CD4-positive, alpha-beta T cell (primary cell): ENCODE results near the gene HES5. TPM values are rescaled to one million over a fixed set of nuclear protein-coding genes. Genes with fewer than 3 reads are reported as not detected.

ENCODE experiments used
- ATAC-seq: fragments of 200-7000 bp; cut with Tn5 transposase; one replicate; pipeline ENCODE4 v1.10.0; 2022; ENCODE audit warnings: mild to moderate bottlenecking; ENCODE audit not compliant: poor library complexity
- CTCF ChIA-PET: fragments of 350-600 bp; sonication (Branson Sonifier 250); formaldehyde crosslinking; loops from one replicate; lab custom pipeline; 2021; ENCODE audit warnings: antibody characterized with exemption, inconsistent platforms; lab: Charles Lee
- POLR2A ChIA-PET: fragments of 350-600 bp; sonication (Branson Sonifier 250); formaldehyde crosslinking; loops from one replicate; lab custom pipeline; 2021; ENCODE audit warnings: antibody characterized with exemption, inconsistent platforms; lab: Charles Lee
- DNase-seq, 14 experiments: peaks; one replicate each; pipeline ENCODE4 v3.0.0-alpha.2; 2013 to 2020; ENCODE audit warnings: mixed read lengths in 2 of 14
- H3K27ac ChIP-seq, 2 donors: one replicate each; pipeline versions ENCODE4 v1.5.1 to v1.7.0; 2013; ENCODE audit warnings: low read length in 2 of 2, low read depth in 1 of 2, mild to moderate bottlenecking in 1 of 2
- H3K27me3 ChIP-seq, 2 experiments: 1 replicate in 1 of 2; 2 replicates in 1 of 2; pipeline versions ENCODE4 v1.6.1 to v1.7.0; 2013; ENCODE audit warnings: low read length in 2 of 2, control low read depth in 1 of 2, mild to moderate bottlenecking in 1 of 2, moderate library complexity in 1 of 2; ENCODE audit not compliant: insufficient read depth in 2 of 2, control insufficient read depth in 1 of 2
- H3K36me3 ChIP-seq: one replicate; pipeline ENCODE4 v1.6.1; 2013; ENCODE audit warnings: low read length, control low read depth; ENCODE audit not compliant: insufficient read depth
- H3K4me1 ChIP-seq: one replicate; pipeline ENCODE4 v1.6.1; 2013; ENCODE audit warnings: low read length, control low read depth; ENCODE audit not compliant: insufficient read depth
- H3K4me3 ChIP-seq: one replicate; pipeline ENCODE4 v1.5.1; 2013; ENCODE audit warnings: mild to moderate bottlenecking, low read length, moderate library complexity
- H3K9me3 ChIP-seq, 2 experiments: 1 replicate in 1 of 2; 2 replicates in 1 of 2; pipeline versions ENCODE4 v1.6.1 to v1.7.0; 2013; ENCODE audit warnings: low read length in 2 of 2, mild to moderate bottlenecking in 2 of 2, control low read depth in 1 of 2, moderate library complexity in 1 of 2; ENCODE audit not compliant: control insufficient read depth in 1 of 2, insufficient read depth in 1 of 2
- H3K27ac Mint-ChIP-seq: one replicate; pipeline ENCODE4 v1.8.0; 2020; ENCODE audit warnings: mixed read lengths
- H3K27me3 Mint-ChIP-seq: one replicate; pipeline ENCODE4 v1.8.0; 2021; ENCODE audit warnings: mixed read lengths
- H3K36me3 Mint-ChIP-seq: one replicate; pipeline ENCODE4 v1.8.0; 2021; ENCODE audit warnings: low read depth, mixed read lengths
- H3K4me1 Mint-ChIP-seq: one replicate; pipeline ENCODE4 v1.8.0; 2021; ENCODE audit warnings: low read depth, mixed read lengths
- H3K4me3 Mint-ChIP-seq: one replicate; pipeline ENCODE4 v1.8.0; 2020; ENCODE audit warnings: mild to moderate bottlenecking, mixed read lengths
- H3K9me3 Mint-ChIP-seq: one replicate; pipeline ENCODE4 v1.8.0; 2020; ENCODE audit warnings: mixed read lengths
- intact Hi-C, 2 experiments: fragments of 100-400 bp; cut with DNase I in 1 of 2; cut with micrococcal nuclease in 1 of 2; formaldehyde crosslinking; loops; one replicate each; pipeline versions ENCODE4 v1.15.1 to v1.9.0; 2023 to 2025; cut with DNase I, micrococcal nuclease
- total RNA-seq, 174 experiments: library from RNA in 2 of 174; stranded (reverse) in 2 of 174; gene quantifications; one replicate each; pipeline ENCODE4 v1.2.3 and lab custom pipeline; 2021 to 2026
- TF ChIP-seq, protein P1 (sequence below): fragments of 200-600 bp; IDR thresholded peaks from one replicate; pipeline ENCODE4 v1.8.0; 2022; ENCODE audit warnings: antibody characterized with exemption, mild to moderate bottlenecking

Gene HES5
- total RNA-seq, 2 experiments from 2014 or later = not detected

DNA sequence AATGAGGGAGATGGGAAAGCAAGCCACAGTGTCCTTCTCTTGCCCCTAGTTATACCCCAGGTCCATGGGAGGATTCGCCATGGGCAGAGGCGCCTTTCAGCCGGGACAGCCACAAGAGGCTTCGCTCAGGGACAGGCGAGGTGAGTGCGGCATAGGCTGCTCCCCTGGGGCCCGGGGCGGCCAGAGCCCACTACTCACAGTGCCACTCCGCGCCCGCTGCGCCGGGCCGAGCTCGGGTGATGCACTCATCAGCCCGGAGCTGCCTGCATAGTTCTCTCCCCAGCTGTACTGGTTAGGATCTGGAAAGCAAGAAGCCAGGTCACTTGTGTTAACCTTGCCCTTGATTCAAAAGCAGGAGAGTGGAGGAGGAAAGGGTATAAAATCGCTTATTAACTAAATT is 12.1 kb downstream of the HES5 start:
- Histone ChIP-seq H3K36me3 (peaks cover 90% of the 10 kb centered on the region), H3K27me3 (no peaks in the 10 kb centered on the region), H3K4me3 (no peak overlapping the region), H3K27ac (no peak overlapping the region), H3K4me1 (peaks cover 7% of the 10 kb centered on the region), H3K9me3 (no peaks in the 10 kb centered on the region)
- ATAC-seq (no peak), DNase-seq (no peak)
- H3K27ac Mint-ChIP-seq = no peak overlapping the region
- peaks cover 64% of the 10 kb centered on the region for H3K36me3 Mint-ChIP-seq
- intact Hi-C loops = no loop called here
- H3K4me3 Mint-ChIP-seq = no peak overlapping the region
- H3K9me3 Mint-ChIP-seq = no peaks in the 10 kb centered on the region
- TF ChIP-seq, protein P1, sequence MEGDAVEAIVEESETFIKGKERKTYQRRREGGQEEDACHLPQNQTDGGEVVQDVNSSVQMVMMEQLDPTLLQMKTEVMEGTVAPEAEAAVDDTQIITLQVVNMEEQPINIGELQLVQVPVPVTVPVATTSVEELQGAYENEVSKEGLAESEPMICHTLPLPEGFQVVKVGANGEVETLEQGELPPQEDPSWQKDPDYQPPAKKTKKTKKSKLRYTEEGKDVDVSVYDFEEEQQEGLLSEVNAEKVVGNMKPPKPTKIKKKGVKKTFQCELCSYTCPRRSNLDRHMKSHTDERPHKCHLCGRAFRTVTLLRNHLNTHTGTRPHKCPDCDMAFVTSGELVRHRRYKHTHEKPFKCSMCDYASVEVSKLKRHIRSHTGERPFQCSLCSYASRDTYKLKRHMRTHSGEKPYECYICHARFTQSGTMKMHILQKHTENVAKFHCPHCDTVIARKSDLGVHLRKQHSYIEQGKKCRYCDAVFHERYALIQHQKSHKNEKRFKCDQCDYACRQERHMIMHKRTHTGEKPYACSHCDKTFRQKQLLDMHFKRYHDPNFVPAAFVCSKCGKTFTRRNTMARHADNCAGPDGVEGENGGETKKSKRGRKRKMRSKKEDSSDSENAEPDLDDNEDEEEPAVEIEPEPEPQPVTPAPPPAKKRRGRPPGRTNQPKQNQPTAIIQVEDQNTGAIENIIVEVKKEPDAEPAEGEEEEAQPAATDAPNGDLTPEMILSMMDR = no peak
- CTCF ChIA-PET = no interaction called here
- no peaks in the 10 kb centered on the region for H3K27me3 Mint-ChIP-seq
- POLR2A ChIA-PET = no interaction called here
- H3K4me1 Mint-ChIP-seq = peaks cover 10% of the 10 kb centered on the region

DNA sequence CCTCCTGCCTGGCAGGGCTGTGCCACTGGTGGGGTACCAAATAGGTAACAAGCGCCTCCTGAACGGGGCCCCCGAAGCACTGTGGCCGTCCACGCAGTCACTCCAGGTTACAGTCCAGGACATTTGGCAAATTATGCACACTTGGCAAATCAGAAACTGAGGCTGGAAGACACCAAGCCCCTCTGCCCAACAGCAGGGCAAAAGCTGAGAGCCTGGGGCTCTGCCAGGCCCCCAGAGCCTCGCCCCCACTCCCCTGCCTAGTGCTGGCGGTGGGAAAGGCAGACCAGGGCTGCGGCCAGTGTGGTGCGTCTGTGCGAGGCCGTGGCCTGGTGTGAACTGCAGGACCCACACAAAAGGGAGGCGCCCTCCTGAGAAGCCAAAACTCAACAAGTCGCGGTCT is 13.1 kb downstream of the HES5 start:
- ATAC-seq (no peak), DNase-seq (no peak)
- CTCF ChIA-PET = no interaction called here
- TF ChIP-seq, protein P1 = no peak
- H3K4me1 Mint-ChIP-seq = no peaks in the 10 kb centered on the region
- Histone ChIP-seq H3K9me3 (no peaks in the 10 kb centered on the region), H3K36me3 (peaks cover 94% of the 10 kb centered on the region), H3K27me3 (no peaks in the 10 kb centered on the region), H3K4me3 (no peak overlapping the region), H3K4me1 (no peaks in the 10 kb centered on the region), H3K27ac (no peak overlapping the region)
- H3K27ac Mint-ChIP-seq = no peak overlapping the region
- POLR2A ChIA-PET = no interaction called here
- H3K9me3 Mint-ChIP-seq = no peaks in the 10 kb centered on the region
- H3K36me3 Mint-ChIP-seq = peaks cover 62% of the 10 kb centered on the region
- intact Hi-C loops = no loop called here
- H3K4me3 Mint-ChIP-seq = no peak overlapping the region
- no peaks in the 10 kb centered on the region for H3K27me3 Mint-ChIP-seq

GRCh38 chr1:2516124-2516523 is 13.9 kb downstream of the HES5 start:
- no peak overlapping the region for H3K4me3 ChIP-seq
- ChIA-PET POLR2A (no interaction called here), CTCF (no interaction called here)
- Mint-ChIP-seq H3K4me1 (no peaks in the 10 kb centered on the region), H3K27me3 (no peaks in the 10 kb centered on the region), H3K4me3 (no peak overlapping the region), H3K9me3 (no peaks in the 10 kb centered on the region), H3K27ac (no peak overlapping the region), H3K36me3 (peaks cover 65% of the 10 kb centered on the region)
- TF ChIP-seq, protein P1 = no peak
- DNase-seq (no peak), ATAC-seq (no peak)
- no peaks in the 10 kb centered on the region for H3K9me3 ChIP-seq
- no peaks in the 10 kb centered on the region for H3K4me1 ChIP-seq
- H3K27ac ChIP-seq = no peak overlapping the region
- H3K36me3 ChIP-seq = peaks cover 95% of the 10 kb centered on the region
- H3K27me3 ChIP-seq = no peaks in the 10 kb centered on the region
- intact Hi-C loops = no loop called here
